GM19468 (cell line): ENCODE results near the gene ADAM10.
"Not testable (repeated sequence)": the region's sequence is repeated elsewhere in the genome, so short reads cannot be mapped to it uniquely, and the experiment has no call there.

Experiments
- ATAC-seq: cut with Tn5 transposase; IDR thresholded peaks from one replicate; pipeline ENCODE4 v1.9.1; 2021; ENCODE audit warnings: mild to moderate bottlenecking, moderate library complexity, moderate number of reproducible peaks; ENCODE audit not compliant: unreplicated experiment; ENCODE audit errors: extremely low read depth

Gene ADAM10, protein sequence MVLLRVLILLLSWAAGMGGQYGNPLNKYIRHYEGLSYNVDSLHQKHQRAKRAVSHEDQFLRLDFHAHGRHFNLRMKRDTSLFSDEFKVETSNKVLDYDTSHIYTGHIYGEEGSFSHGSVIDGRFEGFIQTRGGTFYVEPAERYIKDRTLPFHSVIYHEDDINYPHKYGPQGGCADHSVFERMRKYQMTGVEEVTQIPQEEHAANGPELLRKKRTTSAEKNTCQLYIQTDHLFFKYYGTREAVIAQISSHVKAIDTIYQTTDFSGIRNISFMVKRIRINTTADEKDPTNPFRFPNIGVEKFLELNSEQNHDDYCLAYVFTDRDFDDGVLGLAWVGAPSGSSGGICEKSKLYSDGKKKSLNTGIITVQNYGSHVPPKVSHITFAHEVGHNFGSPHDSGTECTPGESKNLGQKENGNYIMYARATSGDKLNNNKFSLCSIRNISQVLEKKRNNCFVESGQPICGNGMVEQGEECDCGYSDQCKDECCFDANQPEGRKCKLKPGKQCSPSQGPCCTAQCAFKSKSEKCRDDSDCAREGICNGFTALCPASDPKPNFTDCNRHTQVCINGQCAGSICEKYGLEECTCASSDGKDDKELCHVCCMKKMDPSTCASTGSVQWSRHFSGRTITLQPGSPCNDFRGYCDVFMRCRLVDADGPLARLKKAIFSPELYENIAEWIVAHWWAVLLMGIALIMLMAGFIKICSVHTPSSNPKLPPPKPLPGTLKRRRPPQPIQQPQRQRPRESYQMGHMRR

GRCh38 chr15:58749532-58750337 is at the start of gene ADAM10:
Gene ADAM10 (minus strand): TSS chr15:58749707. CDS start chr15:58749534, 173 bp downstream.
- peak; percentile 40 for ATAC-seq

- ATAC-seq: no peak
Measured at GRCh38 chr15:58797505-58797904, 48.0 kb upstream of the ADAM10 start.

DNA sequence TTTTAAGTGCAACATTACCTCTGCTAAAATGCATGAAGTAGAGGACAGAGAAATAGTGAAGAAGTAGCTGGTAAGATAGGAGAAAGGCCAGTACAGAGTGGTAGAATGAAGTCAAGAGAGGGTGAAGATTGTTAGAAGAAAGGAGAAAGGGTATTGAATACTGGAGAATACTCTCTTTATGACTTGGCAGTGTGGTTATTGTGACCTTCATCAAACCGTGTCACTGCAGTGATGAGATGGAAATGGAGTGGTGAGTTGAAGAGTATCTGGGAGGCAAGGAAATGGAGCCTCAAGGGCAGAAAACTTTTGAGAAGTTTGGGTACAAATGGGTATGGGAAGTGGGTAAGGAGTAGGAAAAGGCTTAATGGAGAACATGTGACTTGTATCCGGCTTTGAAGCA is 46.3 kb upstream of the ADAM10 start:
- ATAC-seq: no peak

DNA sequence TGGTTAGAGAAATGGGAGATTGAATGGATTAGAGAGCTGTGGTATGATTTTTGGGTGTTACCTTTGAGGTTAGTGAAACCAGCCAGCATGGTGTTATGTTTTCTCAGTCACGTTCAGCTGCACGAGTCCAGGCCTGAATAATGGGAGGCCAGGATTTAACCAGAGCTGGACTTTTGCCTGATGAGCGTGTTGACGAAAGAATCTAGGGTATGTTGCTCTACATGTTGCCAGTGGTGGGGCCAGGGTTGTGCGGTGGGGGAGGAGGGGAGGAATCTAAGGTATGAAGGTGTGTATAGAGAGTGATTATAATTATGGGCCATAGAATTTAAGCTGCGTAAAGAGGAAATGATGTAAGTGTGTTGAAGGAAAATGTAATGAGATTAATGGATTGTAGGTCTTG is 44.4 kb upstream of the ADAM10 start:
- no peak for ATAC-seq

DNA sequence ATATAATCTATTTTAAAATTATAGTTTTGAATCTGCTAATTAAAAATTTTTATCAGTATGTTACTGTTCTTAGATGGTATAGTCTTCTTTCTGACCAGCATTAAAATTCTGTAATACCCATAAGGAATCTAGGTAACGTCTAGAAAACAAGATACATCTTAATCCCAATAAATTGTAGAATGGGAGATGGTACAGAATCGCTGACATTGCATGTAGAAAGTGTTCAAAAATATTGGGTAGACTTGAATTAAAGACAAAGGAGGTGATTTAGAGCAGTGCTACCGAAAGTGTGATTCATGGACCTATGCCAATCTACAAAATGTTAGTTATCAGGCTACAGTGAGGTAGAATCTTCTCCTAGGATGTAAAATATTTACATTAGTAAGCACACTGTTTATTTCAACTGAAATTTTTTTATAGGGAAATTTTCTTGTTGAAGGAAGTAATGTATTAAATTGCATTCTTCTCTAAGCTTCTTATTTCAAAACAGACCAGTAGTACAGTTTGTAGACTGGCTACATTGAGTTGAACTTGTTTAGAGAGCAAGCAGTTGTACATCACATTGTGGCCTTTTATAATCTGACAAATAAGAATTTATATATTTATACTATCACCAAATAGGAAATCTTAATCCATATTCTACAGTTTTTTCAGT is 38.7 kb upstream of the ADAM10 start:
- ATAC-seq: no peak

DNA sequence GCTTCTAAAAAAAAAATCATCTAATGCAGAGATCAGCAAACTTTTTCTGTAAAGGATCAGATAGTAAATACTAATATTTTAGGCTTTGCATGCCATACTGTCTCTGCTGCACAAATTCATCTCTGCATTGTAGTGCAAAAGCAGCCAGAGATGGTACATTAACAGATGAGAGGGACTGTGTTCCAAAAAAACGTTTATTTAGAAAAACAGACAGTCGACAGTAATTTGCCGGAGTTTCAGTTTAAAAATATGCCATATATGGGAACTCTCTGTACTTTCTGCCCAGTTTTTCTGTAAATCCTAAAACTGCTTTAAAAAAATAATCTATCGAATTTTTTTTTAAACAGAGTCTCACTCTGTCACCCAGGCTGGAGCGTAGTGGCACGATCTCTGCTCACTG is 35.8 kb upstream of the ADAM10 start:
- ATAC-seq: no peak

DNA sequence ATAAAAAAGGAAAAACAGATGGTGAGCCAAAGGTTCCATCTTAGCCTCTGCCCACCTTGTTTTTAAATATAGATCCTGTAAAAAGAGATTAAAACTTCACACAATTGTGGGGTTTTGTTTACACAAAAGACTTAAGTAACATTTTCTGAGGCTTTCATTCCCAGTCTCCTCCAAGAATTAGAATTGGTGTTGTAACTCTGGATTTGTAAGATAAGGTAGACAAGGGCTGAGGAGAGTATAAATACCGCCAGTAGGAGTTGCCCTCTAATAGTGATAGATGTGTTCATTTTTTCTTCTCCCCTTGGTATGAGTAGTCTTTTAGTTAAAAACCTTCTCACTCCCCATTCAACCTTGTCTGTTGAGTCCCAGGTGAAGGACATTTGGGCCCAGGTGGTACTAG is 30.0 kb upstream of the ADAM10 start:
- no peak for ATAC-seq

DNA sequence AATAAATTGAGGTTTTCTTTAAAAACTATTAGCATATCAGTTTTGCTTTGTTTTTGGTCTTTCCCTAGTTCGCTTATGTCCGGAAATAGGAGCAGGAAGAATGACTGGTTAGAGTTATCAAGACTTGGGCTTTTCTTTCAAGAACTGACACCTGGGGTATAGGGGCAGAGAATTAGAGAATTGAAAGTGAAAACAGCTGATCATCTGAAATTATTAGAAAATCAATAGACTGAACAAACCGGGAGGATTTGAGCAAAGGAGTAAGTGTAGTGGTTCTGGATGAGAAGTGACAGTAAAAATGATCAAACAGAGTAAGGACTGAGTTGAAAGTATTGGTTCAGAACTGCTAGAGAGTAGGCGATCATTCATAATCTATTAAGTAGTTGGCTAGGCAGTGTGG is 27.6 kb upstream of the ADAM10 start:
- no peak for ATAC-seq

GRCh38 chr15:58775402-58775801 is 25.9 kb upstream of the ADAM10 start:
- ATAC-seq: no peak

DNA sequence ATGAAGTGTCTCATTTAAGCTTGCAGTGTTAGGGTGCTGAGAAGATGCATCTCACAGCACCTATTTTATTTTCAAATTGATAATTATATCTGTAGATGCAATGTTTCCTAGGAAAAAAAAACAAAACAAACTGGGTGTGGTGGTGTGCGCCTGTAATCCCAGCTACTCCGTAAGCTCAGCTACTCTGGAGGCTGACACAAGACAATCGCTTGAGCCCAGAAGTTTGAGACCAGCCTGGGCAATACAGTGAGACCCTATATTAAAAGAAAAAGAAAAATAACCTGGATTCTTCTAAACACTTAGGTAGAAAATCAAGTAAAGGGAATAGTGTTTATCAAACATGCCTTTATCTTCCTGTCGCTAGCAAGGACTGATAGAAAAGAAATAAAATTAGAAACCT is 23.5 kb upstream of the ADAM10 start:
- ATAC-seq: no peak

DNA sequence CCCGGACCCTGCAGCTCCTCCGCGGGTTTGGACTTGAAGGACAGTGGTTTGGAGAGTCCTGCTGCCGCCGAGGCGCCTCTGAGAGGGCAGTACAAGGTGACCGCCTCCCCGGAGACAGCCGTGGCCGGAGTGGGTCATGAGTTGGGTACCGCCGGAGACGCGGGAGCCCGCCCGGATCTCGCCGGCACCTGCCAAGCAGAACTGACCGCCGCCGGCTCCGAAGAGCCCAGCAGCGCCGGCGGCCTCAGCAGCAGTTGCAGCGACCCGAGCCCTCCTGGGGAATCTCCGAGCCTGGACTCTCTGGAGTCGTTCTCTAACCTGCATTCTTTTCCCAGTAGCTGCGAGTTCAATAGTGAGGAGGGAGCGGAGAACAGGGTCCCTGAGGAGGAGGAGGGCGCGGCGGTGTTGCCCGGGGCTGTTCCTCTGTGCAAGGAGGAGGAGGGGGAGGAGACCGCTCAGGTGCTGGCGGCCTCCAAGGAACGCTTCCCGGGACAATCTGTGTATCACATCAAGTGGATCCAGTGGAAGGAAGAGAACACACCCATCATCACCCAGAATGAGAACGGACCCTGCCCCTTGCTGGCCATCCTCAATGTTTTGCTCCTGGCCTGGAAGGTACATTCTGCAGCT is 22.2 kb upstream of the ADAM10 start:
- ATAC-seq: no peak

- peak; percentile 92 for ATAC-seq
Measured at GRCh38 chr15:58770857-58771620, 21.5 kb upstream of the ADAM10 start, which contains the start of gene MINDY2. Gene MINDY2 (plus strand): TSS chr15:58771302. CDS start chr15:58771396, 94 bp downstream.

- no peak for ATAC-seq
Measured at GRCh38 chr15:58770519-58770856, 21.0 kb upstream of the ADAM10 start.

- ATAC-seq: not testable (repeated sequence)
Measured at GRCh38 chr15:58768601-58769004, 19.1 kb upstream of the ADAM10 start.

DNA sequence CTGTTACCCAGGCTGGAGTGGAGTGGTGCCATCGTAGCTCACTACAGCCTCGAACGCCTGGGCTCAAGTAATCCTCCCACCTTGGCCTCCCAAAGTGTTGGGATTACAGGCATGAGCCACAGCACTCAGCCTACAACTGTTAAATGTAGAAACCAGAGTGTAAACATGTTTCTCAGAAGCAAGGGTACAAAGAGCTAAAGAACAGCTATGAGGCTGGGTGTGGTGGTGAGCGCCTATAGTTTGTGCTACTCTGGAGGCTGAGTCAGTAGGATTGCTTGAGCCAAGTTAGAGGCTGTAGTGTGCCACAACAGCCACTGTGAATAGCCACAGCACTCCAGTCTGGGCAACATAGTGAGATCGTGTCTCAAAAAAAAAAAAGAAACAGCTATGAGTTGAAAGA is 16.8 kb upstream of the ADAM10 start:
- no peak for ATAC-seq

DNA sequence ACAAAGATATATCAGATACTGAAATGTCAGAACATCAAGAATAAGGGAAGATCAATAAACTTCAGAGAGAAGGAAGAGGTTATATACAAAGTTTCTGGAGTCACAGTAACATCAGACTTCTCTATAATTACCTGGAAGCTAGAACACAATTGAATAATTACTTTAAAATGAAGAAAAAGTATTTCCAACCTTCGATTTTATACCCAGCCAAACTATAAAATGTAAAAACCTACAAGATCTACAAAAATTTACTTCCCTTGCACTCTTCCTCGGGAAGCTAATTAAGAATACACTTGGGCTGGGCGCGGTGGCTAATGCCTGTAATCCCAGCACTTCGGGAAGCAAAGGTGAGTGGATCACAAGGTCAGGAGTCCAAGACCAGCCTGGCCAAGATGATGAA is 15.0 kb upstream of the ADAM10 start:
- no peak for ATAC-seq

DNA sequence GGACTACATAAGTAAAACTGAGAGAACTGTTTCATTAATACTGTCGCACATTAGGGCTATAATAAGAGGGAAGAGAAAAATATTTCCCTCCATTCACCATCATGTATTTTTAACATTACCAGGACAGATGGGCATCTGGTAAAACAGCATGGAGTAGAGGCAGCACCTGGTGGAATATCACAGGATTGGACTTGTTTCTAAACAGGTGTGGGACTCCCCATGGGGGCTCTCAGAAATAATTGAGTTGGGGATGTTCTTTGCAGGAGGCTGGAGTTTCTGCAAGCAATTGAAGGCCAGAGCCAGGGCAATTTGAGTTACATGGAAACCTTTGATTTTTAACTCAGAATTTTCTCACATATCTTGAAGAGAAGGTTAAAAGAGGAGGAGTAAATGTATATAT is 13.2 kb upstream of the ADAM10 start:
- no peak for ATAC-seq

GRCh38 chr15:58762285-58762684 is 12.8 kb upstream of the ADAM10 start:
- no peak for ATAC-seq

DNA sequence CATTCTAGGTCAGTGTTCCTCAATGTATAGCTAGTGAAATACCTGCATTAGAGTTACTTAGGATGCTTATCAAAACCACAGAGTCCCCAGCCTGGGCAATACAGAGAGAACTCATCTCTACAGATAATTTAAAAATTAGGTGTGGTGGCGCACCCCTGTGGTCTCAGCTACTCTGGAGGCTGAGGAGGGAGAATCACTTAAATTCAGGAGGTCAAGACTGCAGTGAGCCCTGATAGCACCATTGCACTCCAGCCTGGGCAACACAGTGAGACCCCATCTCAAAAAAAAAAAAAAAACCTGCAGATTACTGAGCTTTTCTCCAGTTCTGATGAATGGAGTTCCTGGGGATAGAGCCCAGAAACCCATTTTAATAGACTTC is 11.5 kb upstream of the ADAM10 start:
- ATAC-seq: no peak
